Measurements from ENCODE around the gene CNTD1. TPM values are rescaled to one million over a fixed set of nuclear protein-coding genes. Genes with fewer than 3 reads are reported as not detected.

Gene CNTD1
- total RNA-seq, 1 experiment from 2014 or later = not detected

- H3K27ac Mint-ChIP-seq = no peak overlapping the region
- TF ChIP-seq ZBTB21 (CRISPR knock-in tag; IDR thresholded peaks at IDR 0.05; ENCODE audit: borderline replicate concordance) = no peak
- TF ChIP-seq, protein P1, sequence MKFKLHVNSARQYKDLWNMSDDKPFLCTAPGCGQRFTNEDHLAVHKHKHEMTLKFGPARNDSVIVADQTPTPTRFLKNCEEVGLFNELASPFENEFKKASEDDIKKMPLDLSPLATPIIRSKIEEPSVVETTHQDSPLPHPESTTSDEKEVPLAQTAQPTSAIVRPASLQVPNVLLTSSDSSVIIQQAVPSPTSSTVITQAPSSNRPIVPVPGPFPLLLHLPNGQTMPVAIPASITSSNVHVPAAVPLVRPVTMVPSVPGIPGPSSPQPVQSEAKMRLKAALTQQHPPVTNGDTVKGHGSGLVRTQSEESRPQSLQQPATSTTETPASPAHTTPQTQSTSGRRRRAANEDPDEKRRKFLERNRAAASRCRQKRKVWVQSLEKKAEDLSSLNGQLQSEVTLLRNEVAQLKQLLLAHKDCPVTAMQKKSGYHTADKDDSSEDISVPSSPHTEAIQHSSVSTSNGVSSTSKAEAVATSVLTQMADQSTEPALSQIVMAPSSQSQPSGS (CRISPR knock-in tag; IDR thresholded peaks at IDR 0.05; ENCODE audit: borderline replicate concordance, low read depth) = no peak
- TF ChIP-seq GRHL2 (CRISPR knock-in tag; IDR thresholded peaks at IDR 0.05; ENCODE audit: insufficient replicate concordance, severe bottlenecking) = no peak
- no peak for TF ChIP-seq FOXP4 (CRISPR knock-in tag; IDR thresholded peaks at IDR 0.05)
- TF ChIP-seq, protein P2, sequence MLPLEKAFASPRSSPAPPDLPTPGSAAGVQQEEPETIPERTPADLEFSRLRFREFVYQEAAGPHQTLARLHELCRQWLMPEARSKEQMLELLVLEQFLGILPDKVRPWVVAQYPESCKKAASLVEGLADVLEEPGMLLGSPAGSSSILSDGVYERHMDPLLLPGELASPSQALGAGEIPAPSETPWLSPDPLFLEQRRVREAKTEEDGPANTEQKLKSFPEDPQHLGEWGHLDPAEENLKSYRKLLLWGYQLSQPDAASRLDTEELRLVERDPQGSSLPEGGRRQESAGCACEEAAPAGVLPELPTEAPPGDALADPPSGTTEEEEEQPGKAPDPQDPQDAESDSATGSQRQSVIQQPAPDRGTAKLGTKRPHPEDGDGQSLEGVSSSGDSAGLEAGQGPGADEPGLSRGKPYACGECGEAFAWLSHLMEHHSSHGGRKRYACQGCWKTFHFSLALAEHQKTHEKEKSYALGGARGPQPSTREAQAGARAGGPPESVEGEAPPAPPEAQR (CRISPR knock-in tag; IDR thresholded peaks at IDR 0.05) = no peak
- TF ChIP-seq, protein P3, sequence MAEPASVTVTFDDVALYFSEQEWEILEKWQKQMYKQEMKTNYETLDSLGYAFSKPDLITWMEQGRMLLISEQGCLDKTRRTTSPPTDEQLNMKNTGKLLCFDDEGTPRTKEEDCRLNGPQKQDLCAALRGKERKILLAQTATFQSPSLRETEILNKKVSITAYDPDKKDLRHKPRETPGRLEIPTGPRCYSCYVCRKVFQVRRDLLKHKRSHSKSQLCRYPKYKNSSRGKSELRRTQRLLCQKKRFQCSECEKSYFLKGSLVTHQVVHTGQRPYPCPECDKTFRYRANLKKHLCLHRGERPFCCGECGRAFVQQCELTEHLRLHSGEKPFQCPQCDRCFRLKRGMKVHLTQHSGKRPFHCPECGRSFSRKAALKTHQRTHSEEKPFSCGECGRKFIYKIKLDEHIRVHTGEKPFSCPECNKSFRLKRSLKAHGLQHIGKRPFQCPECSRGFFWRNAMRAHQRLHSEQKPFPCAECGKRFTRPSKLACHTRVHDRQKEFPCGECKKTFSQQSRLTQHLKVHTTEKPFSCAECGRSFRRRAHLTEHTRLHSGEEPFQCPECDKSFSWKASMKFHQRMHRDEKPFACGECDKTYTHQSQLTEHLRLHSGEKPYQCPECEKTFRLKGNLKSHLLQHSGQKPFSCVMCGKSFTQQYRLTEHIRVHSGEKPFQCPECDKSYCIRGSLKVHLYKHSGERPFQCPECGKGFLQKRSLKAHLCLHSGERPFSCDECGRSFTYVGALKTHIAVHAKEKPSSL (CRISPR knock-in tag; conservative IDR thresholded peaks at IDR 0.05) = no peak
- TF ChIP-seq ZNF532 (CRISPR knock-in tag; IDR thresholded peaks at IDR 0.05; ENCODE audit: borderline replicate concordance) = no peak
- no peak for TF ChIP-seq MLX (CRISPR knock-in tag; IDR thresholded peaks at IDR 0.05)
- no peak for TF ChIP-seq EMX1 (CRISPR knock-in tag; IDR thresholded peaks at IDR 0.05)
- no peak for TF ChIP-seq ZNF423 (CRISPR knock-in tag; IDR thresholded peaks at IDR 0.05)
- TF ChIP-seq ZNF263 (CRISPR knock-in tag; IDR thresholded peaks at IDR 0.05; ENCODE audit: low read depth) = no peak
- no peak for TF ChIP-seq JUN (CRISPR knock-in tag; IDR thresholded peaks at IDR 0.05)
- no peak for TF ChIP-seq PRDM15 (CRISPR knock-in tag; IDR thresholded peaks at IDR 0.05)
- no peak for TF ChIP-seq USF2 (CRISPR knock-in tag; IDR thresholded peaks at IDR 0.05)
- no peak for TF ChIP-seq ZNF416 (CRISPR knock-in tag; IDR thresholded peaks at IDR 0.05)
- CTCF ChIA-PET = interaction anchor here (1.1 to 3.0 kb wide), 4 partner anchors 17 to 226 kb away, joined by 3 to 12 read pairs (median 4); partner anchors contain the start of genes BECN1 and PSMC3IP
Measured at GRCh38 chr17:42803074-42803883, 4.6 kb downstream of the CNTD1 start.

More at GRCh38 chr17:42803074-42803883, 4.6 kb downstream of the CNTD1 start:
- no peak for DNase-seq (ENCODE audit: low spot score)
- H3K27me3 Mint-ChIP-seq (ENCODE audit: low read depth) = peaks cover 29% of the 10 kb centered on the region
- H3K4me1 Mint-ChIP-seq = no peaks in the 10 kb centered on the region
- no peak for ATAC-seq
- H3K9me3 Mint-ChIP-seq = peaks cover 6% of the 10 kb centered on the region
- POLR2A ChIA-PET = no interaction called here
- peaks cover 4% of the 10 kb centered on the region for H3K36me3 Mint-ChIP-seq
- no peak overlapping the region for H3K4me3 Mint-ChIP-seq

Measured in WTC11 (cell line).